SK-N-SH (cell line): ENCODE data around the gene VSIG10L.

Experiments used
- CHD2 ChIP-seq: fragments of 150-350 bp; IDR thresholded peaks from 2 replicates; pipeline ENCODE4 v1.6.1; 2018; ENCODE audit warnings: low read length; ENCODE audit not compliant: partially characterized antibody
- EP300 ChIP-seq, 2 experiments: IDR thresholded peaks; 2 replicates each; pipeline versions ENCODE4 v1.4.0 to v1.6.1; 2012; ENCODE audit warnings: borderline replicate concordance in 1 of 2, low read depth in 1 of 2, low read length in 1 of 2
- EZH2phosphoT487 ChIP-seq: fragments of 200-600 bp; sonication (generic); IDR thresholded peaks from 2 replicates; pipeline ENCODE4 v1.6.1; 2017; ENCODE audit warnings: low read depth, mixed run types, mild to moderate bottlenecking, antibody characterized with exemption, moderate library complexity, borderline replicate concordance
- GABPA ChIP-seq: IDR thresholded peaks from 2 replicates; pipeline ENCODE4 v1.4.0; 2012; ENCODE audit warnings: low read depth, mild to moderate bottlenecking
- GATA2 ChIP-seq: sonication (generic); formaldehyde crosslinking; IDR thresholded peaks from 2 replicates; pipeline ENCODE4 v1.5.0; 2020; ENCODE audit warnings: mild to moderate bottlenecking, missing genetic modification reagents
- JUND ChIP-seq: IDR thresholded peaks from 2 replicates; pipeline ENCODE4 v1.4.0; 2012
- SMC3 ChIP-seq: IDR thresholded peaks from 2 replicates; pipeline ENCODE4 v1.6.1; 2012; ENCODE audit warnings: low read depth, low read length, improper control_type of control experiment
- TAF1 ChIP-seq: IDR thresholded peaks from 2 replicates; pipeline ENCODE4 v1.6.1; 2012; ENCODE audit warnings: low read depth, mild to moderate bottlenecking, low read length, moderate library complexity, borderline replicate concordance
- YY1 ChIP-seq: IDR thresholded peaks from 2 replicates; pipeline ENCODE4 v1.4.0; 2012; ENCODE audit warnings: low read depth, mild to moderate bottlenecking
- TF ChIP-seq, protein P1 (sequence below): fragments of 200-600 bp; sonication (generic); IDR thresholded peaks from 2 replicates; pipeline ENCODE4 v1.6.1; 2017; ENCODE audit warnings: antibody characterized with exemption, mild to moderate bottlenecking, moderate library complexity
- TF ChIP-seq, protein P2 (sequence below): IDR thresholded peaks from 2 replicates; pipeline ENCODE4 v1.6.1; 2012; ENCODE audit warnings: mild to moderate bottlenecking, low read depth, low read length, moderate library complexity

DNA sequence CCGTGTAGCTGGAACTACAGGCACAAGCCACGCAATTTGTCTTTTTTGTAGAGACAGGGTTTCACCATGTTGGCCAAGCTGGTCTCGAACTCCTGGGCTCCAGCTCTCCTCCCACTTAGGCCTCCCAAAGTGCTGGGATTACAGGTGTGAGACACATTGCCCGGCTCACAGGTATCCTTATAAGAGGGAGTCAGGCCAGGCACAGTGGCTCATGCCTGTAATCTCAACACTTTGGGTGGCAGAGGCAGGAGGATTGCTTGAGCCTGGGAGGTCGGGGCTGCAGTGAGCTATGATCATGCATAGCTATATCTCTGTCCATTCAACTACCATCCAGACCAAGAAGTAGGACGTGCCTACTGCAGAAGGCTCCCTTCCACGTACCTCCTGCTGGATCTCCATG is 40.7 kb downstream of the VSIG10L start:
- TF ChIP-seq, protein P1, sequence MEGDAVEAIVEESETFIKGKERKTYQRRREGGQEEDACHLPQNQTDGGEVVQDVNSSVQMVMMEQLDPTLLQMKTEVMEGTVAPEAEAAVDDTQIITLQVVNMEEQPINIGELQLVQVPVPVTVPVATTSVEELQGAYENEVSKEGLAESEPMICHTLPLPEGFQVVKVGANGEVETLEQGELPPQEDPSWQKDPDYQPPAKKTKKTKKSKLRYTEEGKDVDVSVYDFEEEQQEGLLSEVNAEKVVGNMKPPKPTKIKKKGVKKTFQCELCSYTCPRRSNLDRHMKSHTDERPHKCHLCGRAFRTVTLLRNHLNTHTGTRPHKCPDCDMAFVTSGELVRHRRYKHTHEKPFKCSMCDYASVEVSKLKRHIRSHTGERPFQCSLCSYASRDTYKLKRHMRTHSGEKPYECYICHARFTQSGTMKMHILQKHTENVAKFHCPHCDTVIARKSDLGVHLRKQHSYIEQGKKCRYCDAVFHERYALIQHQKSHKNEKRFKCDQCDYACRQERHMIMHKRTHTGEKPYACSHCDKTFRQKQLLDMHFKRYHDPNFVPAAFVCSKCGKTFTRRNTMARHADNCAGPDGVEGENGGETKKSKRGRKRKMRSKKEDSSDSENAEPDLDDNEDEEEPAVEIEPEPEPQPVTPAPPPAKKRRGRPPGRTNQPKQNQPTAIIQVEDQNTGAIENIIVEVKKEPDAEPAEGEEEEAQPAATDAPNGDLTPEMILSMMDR: no peak
- no peak for TF ChIP-seq GATA2 (CRISPR knock-in tag)
- TF ChIP-seq GABPA: no peak
- no peak for TF ChIP-seq EP300 (IDR thresholded peaks at IDR 0.05; ENCODE audit: borderline replicate concordance in 1 of 2, low read depth in 1 of 2, low read length in 1 of 2)
- TF ChIP-seq CHD2: no peak
- TF ChIP-seq TAF1: no peak
- TF ChIP-seq SMC3: no peak
- no peak for TF ChIP-seq EZH2phosphoT487
- no peak for TF ChIP-seq JUND
- TF ChIP-seq, protein P2, sequence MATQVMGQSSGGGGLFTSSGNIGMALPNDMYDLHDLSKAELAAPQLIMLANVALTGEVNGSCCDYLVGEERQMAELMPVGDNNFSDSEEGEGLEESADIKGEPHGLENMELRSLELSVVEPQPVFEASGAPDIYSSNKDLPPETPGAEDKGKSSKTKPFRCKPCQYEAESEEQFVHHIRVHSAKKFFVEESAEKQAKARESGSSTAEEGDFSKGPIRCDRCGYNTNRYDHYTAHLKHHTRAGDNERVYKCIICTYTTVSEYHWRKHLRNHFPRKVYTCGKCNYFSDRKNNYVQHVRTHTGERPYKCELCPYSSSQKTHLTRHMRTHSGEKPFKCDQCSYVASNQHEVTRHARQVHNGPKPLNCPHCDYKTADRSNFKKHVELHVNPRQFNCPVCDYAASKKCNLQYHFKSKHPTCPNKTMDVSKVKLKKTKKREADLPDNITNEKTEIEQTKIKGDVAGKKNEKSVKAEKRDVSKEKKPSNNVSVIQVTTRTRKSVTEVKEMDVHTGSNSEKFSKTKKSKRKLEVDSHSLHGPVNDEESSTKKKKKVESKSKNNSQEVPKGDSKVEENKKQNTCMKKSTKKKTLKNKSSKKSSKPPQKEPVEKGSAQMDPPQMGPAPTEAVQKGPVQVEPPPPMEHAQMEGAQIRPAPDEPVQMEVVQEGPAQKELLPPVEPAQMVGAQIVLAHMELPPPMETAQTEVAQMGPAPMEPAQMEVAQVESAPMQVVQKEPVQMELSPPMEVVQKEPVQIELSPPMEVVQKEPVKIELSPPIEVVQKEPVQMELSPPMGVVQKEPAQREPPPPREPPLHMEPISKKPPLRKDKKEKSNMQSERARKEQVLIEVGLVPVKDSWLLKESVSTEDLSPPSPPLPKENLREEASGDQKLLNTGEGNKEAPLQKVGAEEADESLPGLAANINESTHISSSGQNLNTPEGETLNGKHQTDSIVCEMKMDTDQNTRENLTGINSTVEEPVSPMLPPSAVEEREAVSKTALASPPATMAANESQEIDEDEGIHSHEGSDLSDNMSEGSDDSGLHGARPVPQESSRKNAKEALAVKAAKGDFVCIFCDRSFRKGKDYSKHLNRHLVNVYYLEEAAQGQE: no peak
- TF ChIP-seq YY1: no peak
